VCaP (cell line): Measurements from ENCODE around the gene ZFAND3.

Experiments used
- H3K27ac ChIP-seq: fragments of 450-650 bp; 2 replicates; pipeline ENCODE4 v1.5.1; 2017
- CTCF ChIP-seq: fragments of 450-650 bp; conservative IDR thresholded peaks from 2 replicates; pipeline ENCODE4 v1.5.1; 2017; ENCODE audit warnings: mild to moderate bottlenecking, moderate library complexity

Gene ZFAND3

DNA sequence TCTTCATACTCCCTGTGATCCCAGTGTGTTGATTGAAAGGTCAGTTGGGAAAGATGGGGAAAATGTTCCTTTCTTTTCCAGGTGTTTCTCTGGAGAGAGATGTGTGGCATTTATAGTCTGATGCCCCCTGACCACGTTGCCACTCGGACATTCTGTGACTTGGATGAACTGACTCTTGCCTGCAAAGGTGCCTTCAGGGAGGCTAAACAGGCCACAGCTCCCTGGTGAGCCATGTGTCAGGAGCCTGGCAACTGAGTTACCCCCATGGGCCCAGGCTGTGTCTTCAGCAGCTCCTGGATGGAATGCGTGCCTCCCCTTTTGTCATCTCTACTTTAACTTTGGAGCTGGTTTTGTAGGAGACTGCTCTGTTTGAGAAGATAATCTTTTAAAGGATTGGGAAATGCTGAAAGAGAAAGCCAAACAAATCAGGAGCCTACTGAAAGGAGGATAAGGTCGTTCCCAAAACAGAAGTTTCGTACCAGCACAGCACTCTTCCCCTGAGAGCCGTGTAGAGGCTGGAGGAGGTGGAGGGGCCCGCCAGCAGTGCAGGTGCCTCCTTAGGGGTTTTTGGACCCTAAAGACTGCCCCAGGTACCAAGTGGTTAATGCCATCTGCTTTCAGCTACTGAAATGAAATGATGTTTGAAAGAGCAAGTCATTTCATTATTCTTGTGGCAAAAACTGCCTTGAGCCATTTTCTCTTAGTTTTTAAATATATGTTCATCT is 322.8 kb downstream of the ZFAND3 start:
- no peak for TF ChIP-seq CTCF
- H3K27ac ChIP-seq = peak overlapping the region; percentile 85

DNA sequence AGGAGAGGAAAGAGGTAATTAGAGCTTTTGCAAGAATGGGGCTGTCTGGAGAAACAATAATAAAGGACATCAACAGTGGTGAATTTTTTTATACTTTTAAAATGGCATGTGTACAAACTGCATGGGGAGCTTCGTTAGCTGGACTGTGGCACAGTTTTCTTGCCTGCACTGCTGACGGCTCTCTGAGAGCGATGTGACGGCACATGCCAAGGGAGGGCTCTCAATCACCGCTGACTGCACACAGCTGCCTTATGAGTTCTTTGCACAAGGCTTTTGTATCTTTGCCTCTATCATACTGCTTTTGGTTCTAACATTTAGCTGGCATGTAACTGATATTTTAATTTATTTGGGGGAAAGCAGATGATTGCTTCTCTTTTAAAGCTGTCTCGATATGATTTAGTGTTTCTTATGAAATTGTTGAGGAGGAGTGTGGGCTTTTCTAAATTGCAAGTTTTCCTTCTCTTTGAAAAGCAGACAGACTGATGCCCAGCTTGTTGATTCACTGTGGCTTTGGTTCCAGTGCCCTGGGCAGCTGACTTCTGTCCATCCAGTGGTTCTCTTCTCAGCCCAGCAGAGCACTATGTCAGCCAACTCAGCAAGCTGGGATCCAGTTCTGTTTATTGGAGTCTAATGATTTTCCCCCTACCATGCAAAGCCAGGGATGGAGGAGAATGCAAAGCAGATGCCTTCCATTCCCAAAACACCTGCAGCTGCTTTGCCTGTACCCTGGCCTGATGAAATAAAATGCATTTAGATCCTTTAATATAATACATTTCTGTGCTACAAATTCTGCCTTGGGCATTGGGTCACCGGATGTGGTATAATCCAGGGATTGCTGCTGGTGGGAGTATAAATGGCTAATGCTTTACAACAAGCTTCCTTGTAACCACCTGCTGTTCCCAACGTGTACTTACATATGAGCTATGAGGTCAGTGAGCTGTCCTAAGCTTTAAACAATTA is 323.9 kb downstream of the ZFAND3 start:
- TF ChIP-seq CTCF = no peak
- peak overlapping the region; percentile 85; the same call in 1 of the 2 replicates for H3K27ac ChIP-seq

- H3K27ac ChIP-seq = no peak overlapping the region; the same call in 1 of the 2 replicates
- TF ChIP-seq CTCF = peak; percentile 45
Observed at GRCh38 chr6:38144365-38144945, 324.9 kb downstream of the ZFAND3 start.

GRCh38 chr6:38146021-38146733 is 326.6 kb downstream of the ZFAND3 start:
- H3K27ac ChIP-seq = peak overlapping the region; percentile 18; the same call in 1 of the 2 replicates
- TF ChIP-seq CTCF = no peak

GRCh38 chr6:38146734-38147027 is 327.2 kb downstream of the ZFAND3 start:
- TF ChIP-seq CTCF = no peak
- H3K27ac ChIP-seq = no peak overlapping the region; the same call in 1 of the 2 replicates

DNA sequence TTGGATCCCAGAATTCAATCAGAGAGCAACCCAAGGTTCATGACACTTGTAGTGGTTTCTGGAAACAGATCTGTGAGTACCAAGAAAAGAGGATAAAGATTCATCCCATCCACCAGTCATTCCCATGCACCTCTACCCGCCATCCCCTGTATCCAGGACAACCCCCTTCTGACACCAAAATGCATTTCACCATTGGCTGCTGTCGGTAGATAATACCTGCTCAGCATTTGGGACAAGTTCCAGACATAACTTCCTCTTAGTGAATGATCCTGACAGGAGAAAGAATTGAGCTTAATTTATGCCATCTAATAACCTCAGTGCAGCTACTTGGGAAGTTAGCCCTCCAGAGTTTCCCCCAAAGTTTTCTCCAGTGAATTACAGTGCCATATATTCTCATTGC is 329.1 kb downstream of the ZFAND3 start:
- no peak overlapping the region for H3K27ac ChIP-seq
- TF ChIP-seq CTCF = no peak
